Activated CD8-positive, alpha-beta memory T cell treated with anti-CD3 and anti-CD28 coated beads, Interleukin-2, amount 50 U/mL, for 1 hour (primary cell): ENCODE measurements around the gene CAMK2B.

ENCODE experiments used
- DNase-seq: peaks from one replicate; pipeline ENCODE4 v3.0.0-alpha.2; 2020; ENCODE audit errors: extremely low read depth

CAMK2B gene

GRCh38 chr7:44232396-44232795 lies 93.0 kb downstream of the CAMK2B start:
- DNase-seq = no peak

- no peak for DNase-seq
Observed at GRCh38 chr7:44231088-44231487, 94.3 kb downstream of the CAMK2B start.

GRCh38 chr7:44230286-44230685 lies 95.1 kb downstream of the CAMK2B start:
- no peak for DNase-seq

GRCh38 chr7:44229546-44230105 lies 95.8 kb downstream of the CAMK2B start:
- DNase-seq = no peak

GRCh38 chr7:44228571-44229350 lies 96.6 kb downstream of the CAMK2B start:
- DNase-seq = no peak

- DNase-seq = no peak
Observed at GRCh38 chr7:44227911-44228310, 97.5 kb downstream of the CAMK2B start.

- no peak for DNase-seq
Observed at GRCh38 chr7:44226396-44226753, 99.0 kb downstream of the CAMK2B start.

GRCh38 chr7:44225566-44226395 lies 99.6 kb downstream of the CAMK2B start:
- no peak for DNase-seq

GRCh38 chr7:44224974-44225565 lies 100.3 kb downstream of the CAMK2B start:
- no peak for DNase-seq

- DNase-seq = no peak
Observed at GRCh38 chr7:44224080-44224973, 101.1 kb downstream of the CAMK2B start.

- DNase-seq = no peak
Observed at GRCh38 chr7:44223362-44224079, 101.9 kb downstream of the CAMK2B start.

- DNase-seq = no peak
Observed at GRCh38 chr7:44222776-44223261, 102.6 kb downstream of the CAMK2B start.

GRCh38 chr7:44222074-44222473 lies 103.3 kb downstream of the CAMK2B start:
- no peak for DNase-seq

GRCh38 chr7:44221231-44221791 lies 104.1 kb downstream of the CAMK2B start:
- no peak for DNase-seq

- no peak for DNase-seq
Observed at GRCh38 chr7:44220358-44221112, 104.9 kb downstream of the CAMK2B start.

- no peak for DNase-seq
Observed at GRCh38 chr7:44220046-44220357, 105.4 kb downstream of the CAMK2B start.

GRCh38 chr7:44219371-44220045 lies 105.9 kb downstream of the CAMK2B start:
- no peak for DNase-seq

- no peak for DNase-seq
Observed at GRCh38 chr7:44218418-44219201, 106.8 kb downstream of the CAMK2B start.
